Measurements from ENCODE around the gene PIP5K1C.

- no peak for TF ChIP-seq CTCF (IDR thresholded peaks at IDR 0.05)
- TF ChIP-seq POLR2A (IDR thresholded peaks at IDR 0.05; ENCODE audit: low read depth): no peak
- no peak for TF ChIP-seq EP300 (IDR thresholded peaks at IDR 0.05)
- no peak for TF ChIP-seq POLR2AphosphoS5 (IDR thresholded peaks at IDR 0.05)
Measured at GRCh38 chr19:3664879-3665642, 35.2 kb downstream of the PIP5K1C start.
